ENCODE data around the gene C11orf24. TPM values are rescaled to one million over a fixed set of nuclear protein-coding genes. Genes with fewer than 3 reads are reported as not detected.

The C11orf24 gene
- polyA plus RNA-seq, 3 donors: 9.5 to 21.8 (median 12.6) TPM

- Histone ChIP-seq H2AFZ (ENCODE audit: insufficient read depth, low read depth, low read length, poor library complexity, severe bottlenecking) (no peak overlapping the region), H3K79me2 (ENCODE audit: insufficient read depth, low read length) (peaks cover 4% of the 10 kb centered on the region), H3K4me2 (replicated peaks; ENCODE audit: extremely low read depth, low read length, poor library complexity, severe bottlenecking) (no peak overlapping the region), H3K4me1 (ENCODE audit: control insufficient read depth in 1 of 2, insufficient read depth in 2 of 2, low read length in 2 of 2) (peaks cover 4 to 7% of the 10 kb centered on the region in 2 donors), H3K36me3 (replicated peaks in 1 of 2; ENCODE audit: control insufficient read depth in 1 of 2, insufficient read depth in 2 of 2, low read length in 2 of 2) (peaks cover 38 to 48% of the 10 kb centered on the region in 2 donors), H3K9me3 (replicated peaks in 1 of 2; ENCODE audit: control insufficient read depth in 1 of 2, insufficient read depth in 1 of 2, low read length in 2 of 2) (no peaks in the 10 kb centered on the region), H3K9ac (ENCODE audit: insufficient read depth, low read length, poor library complexity, severe bottlenecking) (no peak overlapping the region), H3K27me3 (ENCODE audit: control insufficient read depth in 2 of 2, insufficient read depth in 2 of 2, low read length in 2 of 2) (no peaks in the 10 kb centered on the region), H3K27ac (ENCODE audit: low read depth in 1 of 2, low read length in 2 of 2) (no peak overlapping the region), H3K4me3 (replicated peaks in 1 of 3; ENCODE audit: low read depth in 2 of 3, low read length in 3 of 3) (no peak overlapping the region), H4K20me1 (ENCODE audit: insufficient read depth, low read length) (no peaks in the 10 kb centered on the region)
- Mint-ChIP-seq H3K4me3 (no peak overlapping the region), H3K27me3 (ENCODE audit: low read depth in 3 of 3) (peaks cover 0 to 4% (median 1%) of the 10 kb centered on the region in 3 donors), H3K4me1 (peaks cover 7% of the 10 kb centered on the region), H3K9me3 (peaks cover 0 to 5% (median 0%) of the 10 kb centered on the region in 7 donors), H3K36me3 (peaks cover 52% of the 10 kb centered on the region in 2 donors), H3K27ac (peak overlapping the region in 1 of 7 donors; percentile 77)
- no peak for TF ChIP-seq CTCF (IDR thresholded peaks at IDR 0.05)
- intact Hi-C loops (cut with micrococcal nuclease): no loop called here
- no peak for DNase-seq
- 98% methylated on average over 6 of the region's 6 CpGs for WGBS (ENCODE audit: insufficient coverage)
Observed at GRCh38 chr11:68260484-68260883, 11.3 kb downstream of the C11orf24 start.

GRCh38 chr11:68259122-68259959 is 12.4 kb downstream of the C11orf24 start:
- H3K4me3 Mint-ChIP-seq: no peak overlapping the region
- peak overlapping the region in 2 of 7 donors; percentile 25 to 42 for H3K27ac Mint-ChIP-seq

More at GRCh38 chr11:68259122-68259959, 12.4 kb downstream of the C11orf24 start:
- peaks cover 7% of the 10 kb centered on the region for H3K4me1 Mint-ChIP-seq
- Histone ChIP-seq H3K36me3 (replicated peaks in 1 of 2; ENCODE audit: control insufficient read depth in 1 of 2, insufficient read depth in 2 of 2, low read length in 2 of 2) (peaks cover 34 to 39% of the 10 kb centered on the region in 2 donors), H3K27me3 (ENCODE audit: control insufficient read depth in 2 of 2, insufficient read depth in 2 of 2, low read length in 2 of 2) (no peaks in the 10 kb centered on the region), H3K79me2 (ENCODE audit: insufficient read depth, low read length) (no peaks in the 10 kb centered on the region), H3K9me3 (replicated peaks in 1 of 2; ENCODE audit: control insufficient read depth in 1 of 2, insufficient read depth in 1 of 2, low read length in 2 of 2) (no peaks in the 10 kb centered on the region), H3K9ac (ENCODE audit: insufficient read depth, low read length, poor library complexity, severe bottlenecking) (no peak overlapping the region), H3K27ac (ENCODE audit: low read depth in 1 of 2, low read length in 2 of 2) (no peak overlapping the region), H3K4me3 (replicated peaks in 1 of 3; ENCODE audit: low read depth in 2 of 3, low read length in 3 of 3) (no peak overlapping the region), H4K20me1 (ENCODE audit: insufficient read depth, low read length) (no peaks in the 10 kb centered on the region), H2AFZ (ENCODE audit: insufficient read depth, low read depth, low read length, poor library complexity, severe bottlenecking) (no peak overlapping the region), H3K4me2 (replicated peaks; ENCODE audit: extremely low read depth, low read length, poor library complexity, severe bottlenecking) (no peak overlapping the region), H3K4me1 (ENCODE audit: control insufficient read depth in 1 of 2, insufficient read depth in 2 of 2, low read length in 2 of 2) (peaks cover 4 to 7% of the 10 kb centered on the region in 2 donors)
- DNase-seq: no peak
- peaks cover 0 to 2% (median 0%) of the 10 kb centered on the region in 7 donors for H3K9me3 Mint-ChIP-seq
- WGBS (ENCODE audit: insufficient coverage): 95% methylated on average over 9 of the region's 15 CpGs
- intact Hi-C loops (cut with micrococcal nuclease): loop anchor here (5.0 to 10.0 kb wide), 4 partner anchors 123 to 188 kb away; no protein-coding TSS in a partner anchor
- no peak for TF ChIP-seq CTCF (IDR thresholded peaks at IDR 0.05)
- H3K36me3 Mint-ChIP-seq: peaks cover 41% of the 10 kb centered on the region in 2 donors
- H3K27me3 Mint-ChIP-seq (ENCODE audit: low read depth in 3 of 3): peaks cover 0 to 4% (median 3%) of the 10 kb centered on the region in 3 donors

Measured in CD14-positive monocyte (primary cell).